Right ventricle myocardium superior (tissue), 1 donor: ENCODE data around the gene HOXA10. TPM values are rescaled to one million over a fixed set of nuclear protein-coding genes. Genes with fewer than 3 reads are reported as not detected.
A peak's percentile ranks its signal among the peaks of the same experiment; 100 is the strongest.

Experiments used
- ATAC-seq: fragments of 200-7000 bp; cut with Tn5 transposase; one replicate; pipeline ENCODE4 v1.9.1; 2020; ENCODE audit warnings: mild to moderate bottlenecking; ENCODE audit not compliant: poor library complexity
- DNase-seq: peaks from one replicate; pipeline ENCODE4 v3.0.0-alpha.2; 2020
- intact Hi-C: fragments of 100-400 bp; cut with DNase I; formaldehyde crosslinking; loops from one replicate; pipeline ENCODE4 v1.11.2; 2022
- long read RNA-seq: library from polyadenylated mRNA; unstranded; transcript quantifications from one replicate; pipeline ENCODE4 v2.0.0, GENCODE V29; 2021
- total RNA-seq: library from RNA; stranded (reverse); fragmentation: NEBNext Ultra II Directional; extraction: Animal tissue kit (Norgen Biotek cat#: 25700); gene quantifications from one replicate; pipeline ENCODE4 v1.2.1, GENCODE V29; 2021
- donor health status: DM: no; HTN: yes; CAD: no; lungs with severe emphysema.

HOXA10 gene
- total RNA-seq: not detected
- long read RNA-seq: 0 reads

- DNase-seq (no peak), ATAC-seq (no peak)
- intact Hi-C loops: no loop called here
Observed at GRCh38 chr7:27173956-27174873, at the start of gene HOXA10. TSS of gene HOXA10 (minus strand) at chr7:27174320. CDS start at chr7:27174306, 14 bp downstream.

GRCh38 chr7:27221201-27221797 lies 47.2 kb upstream of the HOXA10 start:
- ATAC-seq: no peak

GRCh38 chr7:27220440-27220955 lies 46.4 kb upstream of the HOXA10 start:
- intact Hi-C loops: no loop called here
- DNase-seq: no peak
- ATAC-seq: no peak

More at GRCh38 chr7:27221201-27221797, 47.2 kb upstream of the HOXA10 start:
- no peak for DNase-seq
- intact Hi-C loops: no loop called here

- ATAC-seq: no peak
- DNase-seq: no peak
- intact Hi-C loops: no loop called here
Observed at GRCh38 chr7:27219821-27220220, 45.7 kb upstream of the HOXA10 start.

- ATAC-seq: no peak
- intact Hi-C loops: no loop called here
Observed at GRCh38 chr7:27217951-27218350, 43.8 kb upstream of the HOXA10 start.

GRCh38 chr7:27215356-27215755 lies 41.2 kb upstream of the HOXA10 start:
- no peak for ATAC-seq
- intact Hi-C loops: no loop called here
- DNase-seq: no peak

More at GRCh38 chr7:27217951-27218350, 43.8 kb upstream of the HOXA10 start:
- DNase-seq: no peak

- no peak for DNase-seq
- ATAC-seq: no peak
- intact Hi-C loops: no loop called here
Observed at GRCh38 chr7:27214239-27214950, 40.3 kb upstream of the HOXA10 start.

- intact Hi-C loops: no loop called here
- ATAC-seq (no peak), DNase-seq (no peak)
Observed at GRCh38 chr7:27213433-27214238, 39.5 kb upstream of the HOXA10 start.

- intact Hi-C loops: no loop called here
- ATAC-seq: no peak
- no peak for DNase-seq
Observed at GRCh38 chr7:27212497-27213432, 38.6 kb upstream of the HOXA10 start.

- ATAC-seq (no peak), DNase-seq (no peak)
- intact Hi-C loops: no loop called here
Observed at GRCh38 chr7:27211764-27212204, 37.7 kb upstream of the HOXA10 start.

GRCh38 chr7:27211084-27211446 lies 36.9 kb upstream of the HOXA10 start:
- intact Hi-C loops: no loop called here
- no peak for ATAC-seq
- DNase-seq: no peak

- DNase-seq (no peak), ATAC-seq (peak; percentile 85)
- intact Hi-C loops: no loop called here
Observed at GRCh38 chr7:27210441-27211083, 36.4 kb upstream of the HOXA10 start.

GRCh38 chr7:27209933-27210440 lies 35.9 kb upstream of the HOXA10 start:
- DNase-seq (no peak), ATAC-seq (peak; percentile 23)
- intact Hi-C loops: loop anchor here (10.0 kb wide), 2 partner anchors 375 to 715 kb away; no protein-coding TSS in a partner anchor

GRCh38 chr7:27208998-27209397 lies 34.9 kb upstream of the HOXA10 start:
- ATAC-seq (no peak), DNase-seq (no peak)
- intact Hi-C loops: loop anchor here (10.0 kb wide), 2 partner anchors 376 to 716 kb away; no protein-coding TSS in a partner anchor

GRCh38 chr7:27207348-27207985 lies 33.3 kb upstream of the HOXA10 start:
- ATAC-seq: no peak
- intact Hi-C loops: loop anchor here (10.0 kb wide), 2 partner anchors 377 to 717 kb away; no protein-coding TSS in a partner anchor
- no peak for DNase-seq
